Fibroblast of lung (primary cell): ENCODE results near the gene ST6GALNAC5. TPM values are rescaled to one million over a fixed set of nuclear protein-coding genes. Genes with fewer than 3 reads are reported as not detected.

Experiments used
- DNase-seq, 2 donors: peaks; one replicate each; pipeline versions ENCODE4 v3.0.0 to v3.0.0-alpha.2; 2010; ENCODE audit warnings: low read depth in 2 of 2
- H2AFZ ChIP-seq: 2 replicates; pipeline ENCODE4 v1.5.1; 2012; ENCODE audit warnings: low read length, control low read depth, inconsistent platforms
- H3K27ac ChIP-seq: 2 replicates; pipeline ENCODE4 v1.5.1; 2011; ENCODE audit warnings: low read length, control low read depth; ENCODE audit not compliant: insufficient read depth
- H3K27me3 ChIP-seq: 2 replicates; pipeline ENCODE4 v1.5.1; 2011; ENCODE audit warnings: mild to moderate bottlenecking, low read length; ENCODE audit not compliant: control insufficient read depth, insufficient read depth
- H3K36me3 ChIP-seq: 2 replicates; pipeline ENCODE4 v1.5.1; 2011; ENCODE audit warnings: low read length; ENCODE audit not compliant: control insufficient read depth, insufficient read depth
- H3K4me1 ChIP-seq: 2 replicates; pipeline ENCODE4 v1.5.1; 2011; ENCODE audit warnings: low read length; ENCODE audit not compliant: control insufficient read depth, insufficient read depth; ENCODE audit errors: extremely low read depth
- H3K4me2 ChIP-seq: 2 replicates; pipeline ENCODE4 v1.5.1; 2011; ENCODE audit warnings: low read length, control low read depth; ENCODE audit not compliant: insufficient read depth; ENCODE audit errors: extremely low read depth
- H3K4me3 ChIP-seq, 4 experiments: fragments of 200-600 bp in 1 of 4; sonication (generic) in 1 of 4; replicated peaks in 1 of 4; 2 replicates each; pipeline ENCODE4 v1.5.1; 2011 to 2016; ENCODE audit warnings: low read length in 4 of 4, low read depth in 3 of 4, mild to moderate bottlenecking in 3 of 4, control low read depth in 2 of 4, inconsistent platforms in 1 of 4, mixed read lengths in 1 of 4; ENCODE audit not compliant: insufficient read depth in 1 of 4; ENCODE audit errors: control extremely low read depth in 1 of 4
- H3K79me2 ChIP-seq: 2 replicates; pipeline ENCODE4 v1.5.1; 2012; ENCODE audit warnings: mild to moderate bottlenecking, low read length, inconsistent platforms; ENCODE audit not compliant: control insufficient read depth, insufficient read depth
- H3K9ac ChIP-seq: 2 replicates; pipeline ENCODE4 v1.5.1; 2011; ENCODE audit warnings: mild to moderate bottlenecking, low read length, control low read depth; ENCODE audit not compliant: insufficient read depth
- H3K9me3 ChIP-seq: 2 replicates; pipeline ENCODE4 v1.5.1; 2012; ENCODE audit warnings: low read depth, low read length; ENCODE audit not compliant: control insufficient read depth, insufficient read depth
- H4K20me1 ChIP-seq: 2 replicates; pipeline ENCODE4 v1.5.1; 2011; ENCODE audit warnings: low read length; ENCODE audit not compliant: control insufficient read depth, insufficient read depth; ENCODE audit errors: extremely low read depth
- EZH2 ChIP-seq: IDR thresholded peaks from 2 replicates; pipeline ENCODE4 v1.5.1; 2012; ENCODE audit warnings: low read length, control low read depth, mild to moderate bottlenecking; ENCODE audit errors: missing control alignments
- polyA plus RNA-seq, 2 donors: library from polyadenylated mRNA; depleted of rRNA in 1 of 2; stranded (reverse) in 1 of 2; unstranded in 1 of 2; fragments of >200 nt; gene quantifications; 2 replicates each; pipeline ENCODE4 v1.2.1, GENCODE V29; 2011 to 2012; ENCODE audit warnings: missing spikeins in 1 of 2
- total RNA-seq: library from RNA; depleted of rRNA; stranded (reverse); fragments of >200 nt; gene quantifications from 2 replicates; pipeline ENCODE4 v1.2.1, GENCODE V29; 2014
- TF ChIP-seq, protein P1 (sequence below), 2 donors: IDR thresholded peaks in 1 of 2; conservative IDR thresholded peaks in 1 of 2; 1 replicate in 1 of 2; 2 replicates in 1 of 2; pipeline ENCODE4 v1.5.1; 2011 to 2012; ENCODE audit warnings: low read length in 2 of 2, control low read depth in 1 of 2, inconsistent platforms in 1 of 2, low read depth in 1 of 2, mild to moderate bottlenecking in 1 of 2

ST6GALNAC5 gene
- total and polyA plus RNA-seq, 2 donors (not counting 1 experiment from before 2014, with no cell fraction given): 0.37 to 0.83 TPM

DNA sequence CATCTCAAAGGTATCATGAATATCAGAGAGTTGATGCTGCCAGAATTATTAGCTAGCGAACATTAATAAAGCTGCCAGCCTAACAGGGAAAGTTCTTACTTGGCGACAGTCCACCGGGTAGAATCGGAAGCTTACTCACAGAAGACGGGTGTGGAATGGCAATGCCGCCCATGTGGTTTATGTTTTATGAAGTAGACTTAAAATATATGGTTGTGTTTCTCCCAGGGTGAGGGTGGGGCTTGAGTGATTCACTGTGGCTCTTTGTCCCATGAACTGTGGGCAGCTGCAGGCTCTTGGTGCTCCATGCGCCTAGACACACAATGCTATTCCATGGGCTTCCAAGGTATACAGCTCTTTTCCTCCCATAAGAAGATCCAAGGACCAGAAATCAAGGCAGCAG, 189.2 kb downstream of the ST6GALNAC5 start:
- no peak for DNase-seq
- no peaks in the 10 kb centered on the region for H4K20me1 ChIP-seq
- H3K4me1 ChIP-seq: no peaks in the 10 kb centered on the region
- no peak overlapping the region for H3K4me3 ChIP-seq
- H3K9ac ChIP-seq: no peak overlapping the region
- no peaks in the 10 kb centered on the region for H3K9me3 ChIP-seq
- H3K79me2 ChIP-seq: no peaks in the 10 kb centered on the region
- TF ChIP-seq, protein P1, sequence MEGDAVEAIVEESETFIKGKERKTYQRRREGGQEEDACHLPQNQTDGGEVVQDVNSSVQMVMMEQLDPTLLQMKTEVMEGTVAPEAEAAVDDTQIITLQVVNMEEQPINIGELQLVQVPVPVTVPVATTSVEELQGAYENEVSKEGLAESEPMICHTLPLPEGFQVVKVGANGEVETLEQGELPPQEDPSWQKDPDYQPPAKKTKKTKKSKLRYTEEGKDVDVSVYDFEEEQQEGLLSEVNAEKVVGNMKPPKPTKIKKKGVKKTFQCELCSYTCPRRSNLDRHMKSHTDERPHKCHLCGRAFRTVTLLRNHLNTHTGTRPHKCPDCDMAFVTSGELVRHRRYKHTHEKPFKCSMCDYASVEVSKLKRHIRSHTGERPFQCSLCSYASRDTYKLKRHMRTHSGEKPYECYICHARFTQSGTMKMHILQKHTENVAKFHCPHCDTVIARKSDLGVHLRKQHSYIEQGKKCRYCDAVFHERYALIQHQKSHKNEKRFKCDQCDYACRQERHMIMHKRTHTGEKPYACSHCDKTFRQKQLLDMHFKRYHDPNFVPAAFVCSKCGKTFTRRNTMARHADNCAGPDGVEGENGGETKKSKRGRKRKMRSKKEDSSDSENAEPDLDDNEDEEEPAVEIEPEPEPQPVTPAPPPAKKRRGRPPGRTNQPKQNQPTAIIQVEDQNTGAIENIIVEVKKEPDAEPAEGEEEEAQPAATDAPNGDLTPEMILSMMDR (conservative IDR thresholded peaks at IDR 0.05 in 1 of 2, IDR thresholded peaks at IDR 0.05 in 1 of 2; ENCODE audit: low read depth in 1 of 2, low read length in 2 of 2): no peak
- TF ChIP-seq EZH2: no peak
- H3K27me3 ChIP-seq: no peaks in the 10 kb centered on the region
- H3K27ac ChIP-seq: no peak overlapping the region
- H2AFZ ChIP-seq: no peak overlapping the region
- no peak overlapping the region for H3K4me2 ChIP-seq
- no peaks in the 10 kb centered on the region for H3K36me3 ChIP-seq

DNA sequence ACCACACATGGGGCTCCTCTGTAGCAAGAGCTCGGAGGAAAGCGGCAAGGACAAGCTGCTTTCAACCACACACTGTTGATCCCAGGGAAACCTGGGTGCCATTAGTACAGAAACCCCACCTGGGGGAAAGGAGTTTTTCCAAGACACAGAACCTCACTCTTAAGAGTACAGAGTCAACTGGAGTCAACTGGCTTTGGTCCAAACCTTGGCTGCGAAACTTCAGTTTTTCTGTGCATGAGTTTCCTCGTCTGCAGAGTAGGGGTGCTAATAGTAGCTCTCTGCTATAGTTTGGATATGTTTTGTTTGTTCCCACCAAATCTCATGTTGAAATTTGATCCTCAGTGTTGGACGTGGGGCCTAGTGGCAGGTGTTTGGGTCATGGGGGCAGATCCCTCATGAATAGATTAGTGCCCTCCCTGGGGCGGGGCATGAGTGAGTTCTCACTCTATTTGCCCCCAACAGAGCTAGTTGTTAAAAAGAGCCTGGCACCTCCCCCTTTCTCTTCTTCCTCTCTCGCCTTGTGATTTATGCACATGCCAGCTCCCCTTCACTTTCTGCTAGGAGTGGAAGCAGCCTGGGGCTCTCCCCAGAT, 190.8 kb downstream of the ST6GALNAC5 start:
- H3K4me2 ChIP-seq: no peak overlapping the region

DNA sequence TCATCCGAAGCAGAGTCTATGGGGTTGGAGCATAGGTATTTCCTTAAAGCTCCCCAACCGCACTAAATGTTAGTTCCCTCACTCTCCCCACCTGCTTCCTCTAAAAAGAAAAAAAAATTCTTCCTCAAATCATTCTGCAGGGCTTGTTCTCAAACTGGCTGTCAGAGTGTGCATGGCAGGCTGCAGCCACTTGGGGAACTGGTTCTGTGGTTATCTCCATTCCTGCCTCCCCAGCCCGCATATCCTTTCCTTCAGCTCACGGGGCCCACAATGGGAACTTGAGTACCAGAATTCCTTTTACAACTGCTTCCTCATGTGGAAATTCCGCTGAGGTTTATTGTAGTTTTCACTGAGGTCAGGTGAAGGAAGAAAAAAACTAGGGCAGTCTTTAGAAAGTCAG, 192.7 kb downstream of the ST6GALNAC5 start:
- no peak overlapping the region for H2AFZ ChIP-seq
- no peaks in the 10 kb centered on the region for H3K36me3 ChIP-seq
- no peaks in the 10 kb centered on the region for H3K27me3 ChIP-seq
- TF ChIP-seq, protein P1 (conservative IDR thresholded peaks at IDR 0.05 in 1 of 2, IDR thresholded peaks at IDR 0.05 in 1 of 2; ENCODE audit: low read depth in 1 of 2, low read length in 2 of 2): no peak
- TF ChIP-seq EZH2: no peak
- H3K4me2 ChIP-seq: no peak overlapping the region
- no peak overlapping the region for H3K27ac ChIP-seq
- no peak overlapping the region for H3K9ac ChIP-seq
- H3K9me3 ChIP-seq: no peaks in the 10 kb centered on the region
- no peak for DNase-seq
- H4K20me1 ChIP-seq: no peaks in the 10 kb centered on the region
- no peak overlapping the region for H3K4me3 ChIP-seq
- no peaks in the 10 kb centered on the region for H3K79me2 ChIP-seq
- H3K4me1 ChIP-seq: no peaks in the 10 kb centered on the region

More for the DNA sequence above, 190.8 kb downstream of the ST6GALNAC5 start:
- Histone ChIP-seq H3K79me2 (no peaks in the 10 kb centered on the region), H3K27me3 (no peaks in the 10 kb centered on the region), H3K36me3 (no peaks in the 10 kb centered on the region), H3K27ac (no peak overlapping the region), H3K9ac (no peak overlapping the region), H3K9me3 (no peaks in the 10 kb centered on the region), H3K4me1 (no peaks in the 10 kb centered on the region), H3K4me3 (no peak overlapping the region), H2AFZ (no peak overlapping the region), H4K20me1 (no peaks in the 10 kb centered on the region)
- no peak for DNase-seq
- TF ChIP-seq, protein P1 (conservative IDR thresholded peaks at IDR 0.05 in 1 of 2, IDR thresholded peaks at IDR 0.05 in 1 of 2; ENCODE audit: low read depth in 1 of 2, low read length in 2 of 2): no peak
- TF ChIP-seq EZH2: no peak
